Hepatocyte (in vitro differentiated cells): ENCODE results near the gene LOXHD1.

Experiments used
- EZH2 ChIP-seq: fragments of 200-600 bp; sonication (generic); IDR thresholded peaks from 2 replicates; pipeline ENCODE4 v1.6.1; 2016; ENCODE audit warnings: antibody characterized with exemption, mild to moderate bottlenecking, borderline replicate concordance
- EZH2phosphoT487 ChIP-seq: fragments of 200-600 bp; sonication (generic); IDR thresholded peaks from one replicate; pipeline ENCODE4 v1.6.1; 2018; ENCODE audit warnings: antibody characterized with exemption, mild to moderate bottlenecking, low read depth, moderate library complexity; ENCODE audit not compliant: unreplicated experiment, severe bottlenecking
- TF ChIP-seq, protein P1 (sequence below): fragments of 200-600 bp; sonication (generic); IDR thresholded peaks from 2 replicates; pipeline ENCODE4 v1.5.1; 2016; ENCODE audit warnings: antibody characterized with exemption, mild to moderate bottlenecking; ENCODE audit not compliant: poor library complexity

DNA sequence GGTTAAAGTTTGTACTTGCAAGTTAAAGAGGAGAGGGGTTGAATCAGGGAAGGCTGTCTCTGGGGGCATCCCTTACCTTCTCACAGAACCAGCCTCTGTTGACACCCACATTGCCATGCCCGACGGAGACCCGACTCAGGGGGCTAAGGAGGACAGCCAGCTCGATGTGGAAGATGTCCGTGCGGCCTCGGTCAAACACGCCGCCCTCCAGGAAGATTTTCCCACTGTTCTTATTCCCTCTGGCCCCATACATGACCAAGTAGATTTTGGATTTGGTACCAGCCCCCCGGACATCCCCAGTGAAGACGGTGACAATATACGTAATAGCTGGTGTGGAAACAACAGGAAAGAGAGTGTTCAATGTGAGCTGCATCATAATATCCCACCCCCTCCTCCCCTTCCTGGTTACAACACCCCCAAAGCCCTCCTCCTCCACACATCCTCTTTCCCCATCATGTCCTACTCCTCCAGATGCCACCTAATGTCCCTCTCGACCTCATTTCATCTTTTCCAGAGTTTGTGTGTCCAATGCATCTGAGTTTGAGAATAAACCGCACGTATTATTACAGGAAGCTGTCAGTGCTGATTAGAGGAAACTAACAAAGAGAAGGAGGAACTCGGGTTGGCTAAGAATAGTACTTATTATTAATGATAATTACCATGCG is 55.7 kb downstream of the LOXHD1 start:
- TF ChIP-seq, protein P1, sequence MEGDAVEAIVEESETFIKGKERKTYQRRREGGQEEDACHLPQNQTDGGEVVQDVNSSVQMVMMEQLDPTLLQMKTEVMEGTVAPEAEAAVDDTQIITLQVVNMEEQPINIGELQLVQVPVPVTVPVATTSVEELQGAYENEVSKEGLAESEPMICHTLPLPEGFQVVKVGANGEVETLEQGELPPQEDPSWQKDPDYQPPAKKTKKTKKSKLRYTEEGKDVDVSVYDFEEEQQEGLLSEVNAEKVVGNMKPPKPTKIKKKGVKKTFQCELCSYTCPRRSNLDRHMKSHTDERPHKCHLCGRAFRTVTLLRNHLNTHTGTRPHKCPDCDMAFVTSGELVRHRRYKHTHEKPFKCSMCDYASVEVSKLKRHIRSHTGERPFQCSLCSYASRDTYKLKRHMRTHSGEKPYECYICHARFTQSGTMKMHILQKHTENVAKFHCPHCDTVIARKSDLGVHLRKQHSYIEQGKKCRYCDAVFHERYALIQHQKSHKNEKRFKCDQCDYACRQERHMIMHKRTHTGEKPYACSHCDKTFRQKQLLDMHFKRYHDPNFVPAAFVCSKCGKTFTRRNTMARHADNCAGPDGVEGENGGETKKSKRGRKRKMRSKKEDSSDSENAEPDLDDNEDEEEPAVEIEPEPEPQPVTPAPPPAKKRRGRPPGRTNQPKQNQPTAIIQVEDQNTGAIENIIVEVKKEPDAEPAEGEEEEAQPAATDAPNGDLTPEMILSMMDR: no peak
- TF ChIP-seq EZH2phosphoT487 (no peak), EZH2 (no peak)
